ENCODE results near the gene C1QA.

C1QA gene

GRCh38 chr1:22621761-22622160, 14.7 kb upstream of the C1QA start:
- Histone ChIP-seq H3K36me3 (ENCODE audit: control insufficient read depth in 2 of 2, insufficient read depth in 1 of 2, low read length in 2 of 2) (no peaks in the 10 kb centered on the region), H3K27ac (ENCODE audit: extremely low read depth, low read depth, low read length) (no peak overlapping the region), H3K4me1 (ENCODE audit: control insufficient read depth, insufficient read depth, low read length) (no peaks in the 10 kb centered on the region), H3K4me3 (ENCODE audit: low read depth, low read length) (no peak overlapping the region), H3K9me3 (ENCODE audit: control insufficient read depth, insufficient read depth, low read depth, low read length) (no peaks in the 10 kb centered on the region)
- ChIA-PET POLR2A (no interaction called here), CTCF (interaction anchor here (0.6 to 0.7 kb wide), 2 partner anchors 187 to 205 kb away, joined by 3 read pairs; no protein-coding TSS in a partner anchor)
- TF ChIP-seq FEZF1 (tag by site-specific recombination; IDR thresholded peaks at IDR 0.05): no peak

- TF ChIP-seq, protein P1, sequence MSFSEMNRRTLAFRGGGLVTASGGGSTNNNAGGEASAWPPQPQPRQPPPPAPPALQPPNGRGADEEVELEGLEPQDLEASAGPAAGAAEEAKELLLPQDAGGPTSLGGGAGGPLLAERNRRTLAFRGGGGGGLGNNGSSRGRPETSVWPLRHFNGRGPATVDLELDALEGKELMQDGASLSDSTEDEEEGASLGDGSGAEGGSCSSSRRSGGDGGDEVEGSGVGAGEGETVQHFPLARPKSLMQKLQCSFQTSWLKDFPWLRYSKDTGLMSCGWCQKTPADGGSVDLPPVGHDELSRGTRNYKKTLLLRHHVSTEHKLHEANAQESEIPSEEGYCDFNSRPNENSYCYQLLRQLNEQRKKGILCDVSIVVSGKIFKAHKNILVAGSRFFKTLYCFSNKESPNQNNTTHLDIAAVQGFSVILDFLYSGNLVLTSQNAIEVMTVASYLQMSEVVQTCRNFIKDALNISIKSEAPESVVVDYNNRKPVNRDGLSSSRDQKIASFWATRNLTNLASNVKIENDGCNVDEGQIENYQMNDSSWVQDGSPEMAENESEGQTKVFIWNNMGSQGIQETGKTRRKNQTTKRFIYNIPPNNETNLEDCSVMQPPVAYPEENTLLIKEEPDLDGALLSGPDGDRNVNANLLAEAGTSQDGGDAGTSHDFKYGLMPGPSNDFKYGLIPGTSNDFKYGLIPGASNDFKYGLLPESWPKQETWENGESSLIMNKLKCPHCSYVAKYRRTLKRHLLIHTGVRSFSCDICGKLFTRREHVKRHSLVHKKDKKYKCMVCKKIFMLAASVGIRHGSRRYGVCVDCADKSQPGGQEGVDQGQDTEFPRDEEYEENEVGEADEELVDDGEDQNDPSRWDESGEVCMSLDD (tag by site-specific recombination; IDR thresholded peaks at IDR 0.05): no peak
- peak; percentile 90 for TF ChIP-seq REST (tag by site-specific recombination; IDR thresholded peaks at IDR 0.05)
- Histone ChIP-seq H3K36me3 (ENCODE audit: control insufficient read depth in 2 of 2, insufficient read depth in 1 of 2, low read length in 2 of 2) (no peaks in the 10 kb centered on the region), H3K4me1 (ENCODE audit: control insufficient read depth, insufficient read depth, low read length) (no peaks in the 10 kb centered on the region), H3K4me3 (ENCODE audit: low read depth, low read length) (no peak overlapping the region), H3K27ac (ENCODE audit: extremely low read depth, low read depth, low read length) (no peak overlapping the region), H3K9me3 (ENCODE audit: control insufficient read depth, insufficient read depth, low read depth, low read length) (no peaks in the 10 kb centered on the region)
- CTCF ChIA-PET: interaction anchor here (1.0 kb wide), 1 partner anchor 235 kb away, joined by 3 read pairs; no protein-coding TSS in a partner anchor
- POLR2A ChIA-PET: no interaction called here
Observed at GRCh38 chr1:22625262-22625925, 11.0 kb upstream of the C1QA start.

- POLR2A ChIA-PET: no interaction called here
- Histone ChIP-seq H3K27ac (ENCODE audit: extremely low read depth, low read depth, low read length) (no peak overlapping the region), H3K4me3 (ENCODE audit: low read depth, low read length) (no peak overlapping the region), H3K9me3 (ENCODE audit: control insufficient read depth, insufficient read depth, low read depth, low read length) (no peaks in the 10 kb centered on the region), H3K36me3 (ENCODE audit: control insufficient read depth in 2 of 2, insufficient read depth in 1 of 2, low read length in 2 of 2) (no peaks in the 10 kb centered on the region), H3K4me1 (ENCODE audit: control insufficient read depth, insufficient read depth, low read length) (no peaks in the 10 kb centered on the region)
- TF ChIP-seq ZNF530 (tag by site-specific recombination; IDR thresholded peaks at IDR 0.05; ENCODE audit: low read depth) (no peak), TRIM28 (IDR thresholded peaks at IDR 0.05; ENCODE audit: borderline replicate concordance, low read length) (no peak), ZNF157 (tag by site-specific recombination; IDR thresholded peaks at IDR 0.05) (no peak)
- TF ChIP-seq, protein P1 (tag by site-specific recombination; IDR thresholded peaks at IDR 0.05): no peak
- TF ChIP-seq, protein P2, sequence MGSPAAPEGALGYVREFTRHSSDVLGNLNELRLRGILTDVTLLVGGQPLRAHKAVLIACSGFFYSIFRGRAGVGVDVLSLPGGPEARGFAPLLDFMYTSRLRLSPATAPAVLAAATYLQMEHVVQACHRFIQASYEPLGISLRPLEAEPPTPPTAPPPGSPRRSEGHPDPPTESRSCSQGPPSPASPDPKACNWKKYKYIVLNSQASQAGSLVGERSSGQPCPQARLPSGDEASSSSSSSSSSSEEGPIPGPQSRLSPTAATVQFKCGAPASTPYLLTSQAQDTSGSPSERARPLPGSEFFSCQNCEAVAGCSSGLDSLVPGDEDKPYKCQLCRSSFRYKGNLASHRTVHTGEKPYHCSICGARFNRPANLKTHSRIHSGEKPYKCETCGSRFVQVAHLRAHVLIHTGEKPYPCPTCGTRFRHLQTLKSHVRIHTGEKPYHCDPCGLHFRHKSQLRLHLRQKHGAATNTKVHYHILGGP (tag by site-specific recombination; IDR thresholded peaks at IDR 0.05): no peak
- TF ChIP-seq, protein P3, sequence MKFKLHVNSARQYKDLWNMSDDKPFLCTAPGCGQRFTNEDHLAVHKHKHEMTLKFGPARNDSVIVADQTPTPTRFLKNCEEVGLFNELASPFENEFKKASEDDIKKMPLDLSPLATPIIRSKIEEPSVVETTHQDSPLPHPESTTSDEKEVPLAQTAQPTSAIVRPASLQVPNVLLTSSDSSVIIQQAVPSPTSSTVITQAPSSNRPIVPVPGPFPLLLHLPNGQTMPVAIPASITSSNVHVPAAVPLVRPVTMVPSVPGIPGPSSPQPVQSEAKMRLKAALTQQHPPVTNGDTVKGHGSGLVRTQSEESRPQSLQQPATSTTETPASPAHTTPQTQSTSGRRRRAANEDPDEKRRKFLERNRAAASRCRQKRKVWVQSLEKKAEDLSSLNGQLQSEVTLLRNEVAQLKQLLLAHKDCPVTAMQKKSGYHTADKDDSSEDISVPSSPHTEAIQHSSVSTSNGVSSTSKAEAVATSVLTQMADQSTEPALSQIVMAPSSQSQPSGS (tag by site-specific recombination; IDR thresholded peaks at IDR 0.05; ENCODE audit: low read depth): no peak
- TF ChIP-seq, protein P4, sequence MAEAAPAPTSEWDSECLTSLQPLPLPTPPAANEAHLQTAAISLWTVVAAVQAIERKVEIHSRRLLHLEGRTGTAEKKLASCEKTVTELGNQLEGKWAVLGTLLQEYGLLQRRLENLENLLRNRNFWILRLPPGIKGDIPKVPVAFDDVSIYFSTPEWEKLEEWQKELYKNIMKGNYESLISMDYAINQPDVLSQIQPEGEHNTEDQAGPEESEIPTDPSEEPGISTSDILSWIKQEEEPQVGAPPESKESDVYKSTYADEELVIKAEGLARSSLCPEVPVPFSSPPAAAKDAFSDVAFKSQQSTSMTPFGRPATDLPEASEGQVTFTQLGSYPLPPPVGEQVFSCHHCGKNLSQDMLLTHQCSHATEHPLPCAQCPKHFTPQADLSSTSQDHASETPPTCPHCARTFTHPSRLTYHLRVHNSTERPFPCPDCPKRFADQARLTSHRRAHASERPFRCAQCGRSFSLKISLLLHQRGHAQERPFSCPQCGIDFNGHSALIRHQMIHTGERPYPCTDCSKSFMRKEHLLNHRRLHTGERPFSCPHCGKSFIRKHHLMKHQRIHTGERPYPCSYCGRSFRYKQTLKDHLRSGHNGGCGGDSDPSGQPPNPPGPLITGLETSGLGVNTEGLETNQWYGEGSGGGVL (tag by site-specific recombination; IDR thresholded peaks at IDR 0.05): no peak
- CTCF ChIA-PET: no interaction called here
Observed at GRCh38 chr1:22626237-22627157, 9.9 kb upstream of the C1QA start.

Data from HEK293 (cell line).